ENCODE measurements around the gene NOTCH4. TPM values are rescaled to one million over a fixed set of nuclear protein-coding genes. Genes with fewer than 3 reads are reported as not detected.
A peak's percentile ranks its signal among the peaks of the same experiment; 100 is the strongest.

Gene NOTCH4
- total RNA-seq, 2 donors from 2014 or later, result 2.9 to 3.7 TPM

DNA sequence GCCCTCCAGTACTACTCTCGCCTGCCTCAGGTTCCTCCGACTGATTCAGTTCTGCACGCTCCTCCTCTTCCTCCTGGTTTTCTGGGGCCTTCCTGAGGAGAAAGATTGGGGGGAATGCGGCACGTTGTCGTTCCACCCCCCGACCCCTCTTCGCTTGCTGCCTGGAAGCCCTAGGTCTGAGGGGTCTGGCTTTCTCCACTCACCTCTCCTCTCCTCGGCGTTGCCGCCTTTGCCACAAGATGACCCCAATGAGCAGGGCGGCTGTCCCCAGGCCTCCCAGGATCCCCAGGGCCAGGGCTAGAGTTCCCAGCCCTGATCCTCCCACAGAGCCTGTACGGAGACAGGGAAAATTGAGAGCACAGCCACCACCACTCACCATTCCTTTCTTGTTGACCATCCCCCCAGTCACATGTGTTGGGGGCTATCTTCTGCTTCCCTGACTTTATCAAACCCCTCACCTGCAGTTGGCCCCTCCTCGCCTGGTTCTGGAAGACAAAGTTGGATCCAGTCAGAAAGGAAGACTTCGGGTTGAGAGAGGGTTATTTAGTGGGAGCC, 42.6 kb downstream of the NOTCH4 start:
- no peak overlapping the region for H3K4me3 ChIP-seq
- H3K27ac ChIP-seq, result no peak overlapping the region
- no peaks in the 10 kb centered on the region for H3K27me3 ChIP-seq
- no peak overlapping the region for H3K9ac ChIP-seq (ENCODE audit: low read depth in 2 of 2, low read length in 2 of 2)
- no peaks in the 10 kb centered on the region for H3K9me3 ChIP-seq
- TF ChIP-seq, protein P1, sequence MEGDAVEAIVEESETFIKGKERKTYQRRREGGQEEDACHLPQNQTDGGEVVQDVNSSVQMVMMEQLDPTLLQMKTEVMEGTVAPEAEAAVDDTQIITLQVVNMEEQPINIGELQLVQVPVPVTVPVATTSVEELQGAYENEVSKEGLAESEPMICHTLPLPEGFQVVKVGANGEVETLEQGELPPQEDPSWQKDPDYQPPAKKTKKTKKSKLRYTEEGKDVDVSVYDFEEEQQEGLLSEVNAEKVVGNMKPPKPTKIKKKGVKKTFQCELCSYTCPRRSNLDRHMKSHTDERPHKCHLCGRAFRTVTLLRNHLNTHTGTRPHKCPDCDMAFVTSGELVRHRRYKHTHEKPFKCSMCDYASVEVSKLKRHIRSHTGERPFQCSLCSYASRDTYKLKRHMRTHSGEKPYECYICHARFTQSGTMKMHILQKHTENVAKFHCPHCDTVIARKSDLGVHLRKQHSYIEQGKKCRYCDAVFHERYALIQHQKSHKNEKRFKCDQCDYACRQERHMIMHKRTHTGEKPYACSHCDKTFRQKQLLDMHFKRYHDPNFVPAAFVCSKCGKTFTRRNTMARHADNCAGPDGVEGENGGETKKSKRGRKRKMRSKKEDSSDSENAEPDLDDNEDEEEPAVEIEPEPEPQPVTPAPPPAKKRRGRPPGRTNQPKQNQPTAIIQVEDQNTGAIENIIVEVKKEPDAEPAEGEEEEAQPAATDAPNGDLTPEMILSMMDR (IDR thresholded peaks at IDR 0.05), result no peak
- H3K36me3 ChIP-seq, result peaks cover 4% of the 10 kb centered on the region
- H3K4me1 ChIP-seq, result peaks cover 11% of the 10 kb centered on the region
- DNase-seq, result no peak
- intact Hi-C loops (cut with DNase I), result no loop called here

DNA sequence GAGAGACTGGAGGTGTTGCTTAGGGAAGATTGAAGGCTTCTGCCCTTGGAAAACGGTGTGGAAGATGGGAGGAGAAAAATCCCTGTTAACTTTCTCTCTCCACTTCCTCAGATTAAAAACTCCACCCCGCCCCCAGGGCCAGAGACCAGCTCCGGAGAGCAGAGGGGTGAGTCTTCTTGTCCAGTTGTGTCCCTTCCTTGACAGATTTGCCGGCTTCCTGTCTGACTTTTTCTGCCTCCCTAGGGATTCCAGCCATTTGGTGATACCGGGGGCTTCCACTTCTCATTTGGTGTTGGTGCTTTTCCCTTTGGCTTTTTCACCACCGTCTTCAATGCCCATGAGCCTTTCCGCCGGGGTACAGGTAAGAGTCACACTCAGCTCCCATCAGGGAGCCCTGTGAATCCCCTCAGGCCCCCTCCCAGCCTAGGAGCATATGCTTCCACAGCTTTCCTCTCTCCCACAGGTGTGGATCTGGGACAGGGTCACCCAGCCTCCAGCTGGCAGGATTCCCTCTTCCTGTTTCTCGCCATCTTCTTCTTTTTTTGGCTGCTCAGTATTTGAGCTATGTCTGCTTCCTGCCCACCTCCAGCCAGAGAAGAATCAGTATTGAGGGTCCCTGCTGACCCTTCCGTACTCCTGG, 44.0 kb downstream of the NOTCH4 start:
- DNase-seq, result no peak
- TF ChIP-seq, protein P1 (IDR thresholded peaks at IDR 0.05), result no peak
- H3K9ac ChIP-seq (ENCODE audit: low read depth in 2 of 2, low read length in 2 of 2), result no peak overlapping the region
- H3K27ac ChIP-seq, result no peak overlapping the region
- intact Hi-C loops (cut with DNase I), result no loop called here
- H3K4me1 ChIP-seq, result peaks cover 16% of the 10 kb centered on the region
- no peaks in the 10 kb centered on the region for H3K9me3 ChIP-seq
- H3K4me3 ChIP-seq, result no peak overlapping the region
- no peaks in the 10 kb centered on the region for H3K27me3 ChIP-seq
- peaks cover 4% of the 10 kb centered on the region for H3K36me3 ChIP-seq

DNA sequence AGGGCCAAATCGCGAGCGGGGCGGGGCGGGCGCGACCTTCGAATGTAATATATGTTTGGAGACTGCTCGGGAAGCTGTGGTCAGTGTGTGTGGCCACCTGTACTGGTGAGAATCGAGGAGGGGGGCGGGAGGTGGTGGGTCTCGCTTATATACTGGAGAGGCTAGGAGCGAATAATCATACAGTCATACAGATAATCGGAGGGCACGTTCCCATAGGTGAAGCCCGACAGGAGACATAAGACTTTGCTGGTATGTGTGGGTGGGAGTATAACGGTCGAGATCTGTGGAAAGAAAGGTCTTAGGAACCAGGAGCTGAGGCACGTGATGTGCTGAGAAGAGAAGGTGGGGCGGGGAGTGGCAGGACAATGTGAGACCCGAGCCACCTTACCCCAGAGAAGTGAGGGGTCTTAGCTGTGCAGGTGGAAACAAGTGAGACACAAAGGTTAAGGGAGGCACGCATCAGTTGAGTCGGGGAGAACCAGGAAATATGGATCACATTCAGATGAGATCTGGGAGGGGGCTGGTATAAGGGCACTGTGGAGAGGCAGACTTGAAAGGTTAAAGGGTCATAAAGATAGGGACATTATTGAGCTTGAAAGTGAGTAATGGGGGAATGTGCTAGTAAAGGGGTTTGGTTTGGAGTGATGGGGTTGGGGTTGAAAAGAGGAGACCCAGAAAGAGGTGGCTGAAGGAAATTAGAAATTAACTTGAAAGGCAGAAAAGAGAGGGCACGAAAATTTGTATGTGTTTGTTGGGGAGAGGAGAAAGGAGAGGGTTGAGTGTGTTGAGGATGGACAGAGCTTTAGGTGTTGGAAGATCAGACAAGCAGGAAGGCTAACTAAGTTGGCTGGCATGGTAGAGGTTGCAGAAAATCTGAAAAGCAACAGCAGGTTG, 45.1 kb downstream of the NOTCH4 start:
- Histone ChIP-seq H3K4me3 (peak overlapping the region; percentile 77), H3K36me3 (peaks cover 4% of the 10 kb centered on the region), H3K9ac (ENCODE audit: low read depth in 2 of 2, low read length in 2 of 2) (peak overlapping the region; percentile 90), H3K27me3 (no peaks in the 10 kb centered on the region), H3K4me1 (peaks cover 19% of the 10 kb centered on the region), H3K9me3 (no peaks in the 10 kb centered on the region), H3K27ac (peak overlapping the region; percentile 94)
- TF ChIP-seq, protein P1 (IDR thresholded peaks at IDR 0.05), result no peak
- intact Hi-C loops (cut with DNase I), result no loop called here
- DNase-seq, result no peak

DNA sequence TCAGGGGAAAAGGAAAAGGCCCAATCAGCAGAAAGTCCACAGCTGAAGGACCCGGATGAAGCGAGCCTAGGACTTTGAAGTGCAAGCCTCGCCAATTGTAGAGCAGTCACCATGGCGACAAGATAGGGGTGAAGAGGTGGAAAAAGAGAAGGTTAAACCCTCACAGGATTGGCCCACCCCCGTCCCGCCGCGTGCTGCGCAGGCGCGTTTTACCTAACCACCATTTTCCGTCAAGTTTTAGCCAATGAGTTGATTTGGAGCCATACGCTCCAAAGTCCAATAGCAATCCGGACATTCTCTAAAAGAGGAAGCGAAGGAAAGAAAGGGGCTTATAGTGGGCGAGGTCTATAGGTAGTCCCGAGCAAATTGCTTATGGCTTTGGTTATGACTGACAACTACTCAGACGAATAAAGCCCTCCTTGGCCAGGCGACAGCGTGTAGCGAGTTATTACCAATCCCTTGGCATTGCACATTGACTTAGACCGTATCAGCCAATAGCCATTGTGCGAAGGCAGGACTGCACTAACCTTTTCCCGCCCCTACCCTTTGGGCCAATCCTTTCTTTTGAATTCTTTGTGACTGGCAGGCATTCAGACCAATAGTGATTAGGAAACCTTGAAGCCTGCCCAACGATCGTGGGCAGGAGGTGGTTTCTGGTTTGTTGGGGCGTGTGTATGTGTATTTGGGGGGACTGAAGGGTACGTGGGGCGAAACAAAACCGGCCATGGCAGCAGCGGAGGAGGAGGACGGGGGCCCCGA, 45.9 kb downstream of the NOTCH4 start, which contains the start of gene RNF5:
RNF5 (plus strand) TSS at position 618 of the 759 bp plus-strand sequence; CDS start at position 725, 107 bp downstream.
- peak within 1 kb of the TSS; percentile 90 for H3K9ac ChIP-seq (ENCODE audit: low read depth in 2 of 2, low read length in 2 of 2)
- intact Hi-C loops (cut with DNase I), result no loop called here
- peak; percentile 99 for DNase-seq
- H3K27me3 ChIP-seq, result no peaks in the 10 kb centered on the region
- H3K4me3 ChIP-seq, result peak within 1 kb of the TSS; percentile 77
- TF ChIP-seq, protein P1 (IDR thresholded peaks at IDR 0.05), result no peak
- no peaks in the 10 kb centered on the region for H3K9me3 ChIP-seq
- H3K27ac ChIP-seq, result peak within 1 kb of the TSS; percentile 94
- peaks cover 4% of the 10 kb centered on the region for H3K36me3 ChIP-seq
- H3K4me1 ChIP-seq, result peaks cover 19% of the 10 kb centered on the region
